H1 (cell line): ENCODE results near the gene DPM2. TPM values are rescaled to one million over a fixed set of nuclear protein-coding genes. Genes with fewer than 3 reads are reported as not detected.
A peak's percentile ranks its signal among the peaks of the same experiment; 100 is the strongest.

Experiments
- ASH2L ChIP-seq: fragments of 200-600, 300-600 bp; sonication (generic); IDR thresholded peaks from one replicate; pipeline ENCODE4 v1.7.1; 2017; ENCODE audit warnings: low read length
- CBX8 ChIP-seq: fragments of 300-800, 300-1000 bp; sonication (generic); IDR thresholded peaks from 2 replicates; pipeline ENCODE4 v1.7.1; 2016; ENCODE audit warnings: low read depth, low read length, borderline replicate concordance
- CHD2 ChIP-seq: IDR thresholded peaks from 2 replicates; pipeline ENCODE4 v1.6.1; 2012; ENCODE audit warnings: low read length, improper control_type of control experiment
- CREB1 ChIP-seq: IDR thresholded peaks from 2 replicates; pipeline ENCODE4 v1.6.1; 2012; ENCODE audit warnings: inconsistent platforms
- EP300 ChIP-seq, 2 experiments: IDR thresholded peaks; 1 replicate in 1 of 2; 2 replicates in 1 of 2; pipeline ENCODE4 v1.6.1; 2011 to 2012; ENCODE audit warnings: low read depth in 2 of 2, low read length in 2 of 2, mild to moderate bottlenecking in 2 of 2, borderline replicate concordance in 1 of 2, inconsistent platforms in 1 of 2, moderate library complexity in 1 of 2
- GTF2F1 ChIP-seq: IDR thresholded peaks from 2 replicates; pipeline ENCODE4 v1.6.1; 2012; ENCODE audit warnings: low read depth, low read length, improper control_type of control experiment, borderline replicate concordance
- HDAC2 ChIP-seq, 2 experiments: fragments of 300-600 bp in 1 of 2; sonication (generic) in 1 of 2; IDR thresholded peaks; 2 replicates each; pipeline ENCODE4 v1.6.1; 2011 to 2012; ENCODE audit warnings: low read depth in 2 of 2, low read length in 2 of 2, mild to moderate bottlenecking in 2 of 2, moderate library complexity in 2 of 2, borderline replicate concordance in 1 of 2, inconsistent platforms in 1 of 2
- KDM4A ChIP-seq: IDR thresholded peaks from one replicate; pipeline ENCODE4 v1.7.1; 2012; ENCODE audit warnings: low read depth, mild to moderate bottlenecking, moderate library complexity, low read length, inconsistent platforms; ENCODE audit not compliant: severe bottlenecking
- MAFK ChIP-seq: IDR thresholded peaks from 2 replicates; pipeline ENCODE4 v1.6.1; 2012; ENCODE audit warnings: low read depth, mild to moderate bottlenecking, improper control_type of control experiment, low read length
- MAX ChIP-seq: IDR thresholded peaks from 2 replicates; pipeline ENCODE4 v1.6.1; 2012; ENCODE audit warnings: inconsistent platforms
- POLR2A ChIP-seq, 2 experiments: IDR thresholded peaks; 1 replicate in 1 of 2; 2 replicates in 1 of 2; pipeline ENCODE4 v1.6.1; 2011; ENCODE audit warnings: low read depth in 2 of 2, low read length in 2 of 2, mild to moderate bottlenecking in 2 of 2; ENCODE audit errors: control extremely low read depth in 1 of 2
- POLR2AphosphoS5 ChIP-seq: IDR thresholded peaks from 2 replicates; pipeline ENCODE4 v1.6.1; 2011; ENCODE audit warnings: low read depth, low read length
- POU5F1 ChIP-seq: IDR thresholded peaks from 2 replicates; pipeline ENCODE4 v1.6.1; 2011; ENCODE audit warnings: low read depth, mild to moderate bottlenecking, low read length, moderate library complexity
- RNF2 ChIP-seq: fragments of 200-900, 300-1000 bp; sonication (generic); IDR thresholded peaks from 2 replicates; pipeline ENCODE4 v1.7.1; 2016; ENCODE audit warnings: borderline replicate concordance, low read depth, mild to moderate bottlenecking, antibody characterized with exemption, low read length; ENCODE audit not compliant: poor library complexity, severe bottlenecking; ENCODE audit errors: missing control alignments
- SIN3A ChIP-seq, 2 experiments: IDR thresholded peaks in 1 of 2; conservative IDR thresholded peaks in 1 of 2; 2 replicates each; pipeline ENCODE4 v1.6.1; 2011 to 2012; ENCODE audit warnings: low read length in 2 of 2, improper control_type of control experiment in 1 of 2, low read depth in 1 of 2, mild to moderate bottlenecking in 1 of 2
- SIX5 ChIP-seq: IDR thresholded peaks from 2 replicates; pipeline ENCODE4 v1.6.1; 2011; ENCODE audit warnings: mild to moderate bottlenecking, low read depth, low read length
- SP2 ChIP-seq: IDR thresholded peaks from 2 replicates; pipeline ENCODE4 v1.6.1; 2012; ENCODE audit warnings: mild to moderate bottlenecking, low read length, inconsistent platforms
- SP4 ChIP-seq: IDR thresholded peaks from 2 replicates; pipeline ENCODE4 v1.6.1; 2012; ENCODE audit warnings: low read length, inconsistent platforms
- SRF ChIP-seq: IDR thresholded peaks from 2 replicates; pipeline ENCODE4 v1.6.1; 2011; ENCODE audit warnings: mild to moderate bottlenecking, low read depth, low read length, moderate library complexity
- TAF7 ChIP-seq: optimal IDR thresholded peaks from 2 replicates; pipeline ENCODE3; 2011; ENCODE audit warnings: low read depth, mild to moderate bottlenecking, inconsistent platforms, low read length, moderate library complexity, borderline replicate concordance
- TCF12 ChIP-seq: IDR thresholded peaks from 2 replicates; pipeline ENCODE4 v1.6.1; 2011; ENCODE audit warnings: low read depth, mild to moderate bottlenecking, low read length
- YY1 ChIP-seq: IDR thresholded peaks from 2 replicates; pipeline ENCODE4 v1.6.1; 2011; ENCODE audit warnings: low read depth, mild to moderate bottlenecking, low read length
- polyA plus RNA-seq, 7 experiments: library from polyadenylated mRNA; depleted of rRNA in 3 of 7; stranded (reverse) in 5 of 7; unstranded in 2 of 7; fragments of >200 nt in 5 of 7; fragments of 200-250 nt in 2 of 7; gene quantifications; 1 replicate in 5 of 7; 2 replicates in 1 of 7; 4 replicates in 1 of 7; pipeline versions ENCODE4 v1.2.1 to v1.2.3, GENCODE V29; 2011 to 2013; ENCODE audit warnings: missing spikeins in 2 of 7, mixed read lengths in 2 of 7
- total RNA-seq: library from RNA; stranded (reverse); fragmentation: NEBNext Ultra II Directional; extraction: Animal tissue kit (Norgen Biotek cat#: 25700); gene quantifications from 2 replicates; pipeline ENCODE4 v1.2.1, GENCODE V29; 2021

Gene DPM2
- total and polyA plus RNA-seq, 2 of the 8 experiments (the other 6 are each of a cell fraction or from before 2014, with no cell fraction given): 45.4 to 95.4 TPM

DNA sequence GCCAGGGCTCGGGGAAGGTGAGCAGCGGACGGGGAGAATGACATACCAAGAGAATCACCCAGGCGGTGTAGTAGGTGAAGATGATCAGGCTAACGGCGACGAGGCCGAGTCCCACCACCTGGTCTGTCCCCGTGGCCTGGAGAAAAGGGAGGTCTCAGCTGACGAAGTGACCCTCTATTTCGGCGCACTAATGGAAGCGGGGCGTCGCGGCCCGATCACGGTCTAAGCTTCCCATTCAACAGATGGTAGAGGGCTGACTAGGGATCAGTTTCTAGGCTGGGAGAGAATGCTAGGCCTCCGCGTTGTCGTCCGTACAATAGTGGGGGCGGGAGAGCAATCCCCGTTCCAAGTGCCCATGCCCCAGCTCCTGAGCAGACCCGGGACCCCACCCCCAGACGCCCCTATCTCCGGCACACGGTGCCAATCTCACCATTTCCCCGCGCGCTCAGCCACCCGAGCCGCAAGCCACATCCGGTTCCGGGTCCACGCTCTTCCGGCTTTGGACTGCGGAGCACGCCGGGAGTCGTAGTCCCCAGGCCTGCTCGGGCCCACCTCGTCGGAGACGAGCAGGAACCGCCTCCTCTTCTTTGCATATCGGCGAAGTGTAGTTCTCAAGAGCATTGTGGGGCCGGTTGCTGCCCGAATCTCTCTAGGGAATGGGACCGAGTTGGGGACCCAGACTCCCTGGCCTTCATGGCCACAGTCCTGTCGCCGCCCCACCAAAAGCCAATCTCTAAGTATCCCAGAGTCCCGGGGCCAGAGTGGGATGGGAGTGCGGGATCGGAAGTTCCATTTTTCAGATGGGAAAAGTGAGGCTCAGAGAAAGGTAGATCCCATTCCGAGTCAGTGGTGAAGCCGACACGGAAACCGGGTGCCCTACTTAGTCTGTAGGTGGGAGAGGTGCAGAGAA is at the start of gene DPM2 (continued):
- TF ChIP-seq POU5F1 (no peak), EP300 (IDR thresholded peaks at IDR 0.05; ENCODE audit: borderline replicate concordance in 1 of 2, low read depth in 2 of 2, low read length in 2 of 2) (no peak), RNF2 (no peak), MAFK (no peak), ASH2L (peak; percentile 67), SP4 (no peak; the same call in 1 of the 2 replicates), CBX8 (no peak), CHD2 (peak; percentile 59; the same call in 1 of the 2 replicates), HDAC2 (IDR thresholded peaks at IDR 0.05; ENCODE audit: borderline replicate concordance in 1 of 2, low read depth in 2 of 2, low read length in 2 of 2) (peak; percentile 22 to 82; a peak in 1 of 4 replicates), SRF (no peak), POLR2A (IDR thresholded peaks at IDR 0.05; ENCODE audit: control extremely low read depth in 1 of 2, low read depth in 2 of 2, low read length in 2 of 2) (peak in 1 of 2 experiments; percentile 84; a peak in 2 of 3 replicates), TAF7 (peak; percentile 57), SIX5 (peak; percentile 69), POLR2AphosphoS5 (peak; percentile 52), TCF12 (no peak), SIN3A (conservative IDR thresholded peaks at IDR 0.05 in 1 of 2, IDR thresholded peaks at IDR 0.05 in 1 of 2; ENCODE audit: low read depth in 1 of 2, low read length in 2 of 2) (peak in 1 of 2 experiments; percentile 74; a peak in 2 of 4 replicates), CREB1 (peak; percentile 88), GTF2F1 (no peak), MAX (peak; percentile 22; the same call in 1 of the 2 replicates), YY1 (no peak), KDM4A (peak; percentile 76), SP2 (no peak)
